HG03460 (cell line): ENCODE data around the gene CATSPER3.
"Not testable (repeated sequence)": the region's sequence is repeated elsewhere in the genome, so short reads cannot be mapped to it uniquely, and the experiment has no call there.

Source experiments
- ATAC-seq: cut with Tn5 transposase; IDR thresholded peaks from one replicate; pipeline ENCODE4 v1.9.1; 2021; ENCODE audit not compliant: unreplicated experiment

The CATSPER3 gene

DNA sequence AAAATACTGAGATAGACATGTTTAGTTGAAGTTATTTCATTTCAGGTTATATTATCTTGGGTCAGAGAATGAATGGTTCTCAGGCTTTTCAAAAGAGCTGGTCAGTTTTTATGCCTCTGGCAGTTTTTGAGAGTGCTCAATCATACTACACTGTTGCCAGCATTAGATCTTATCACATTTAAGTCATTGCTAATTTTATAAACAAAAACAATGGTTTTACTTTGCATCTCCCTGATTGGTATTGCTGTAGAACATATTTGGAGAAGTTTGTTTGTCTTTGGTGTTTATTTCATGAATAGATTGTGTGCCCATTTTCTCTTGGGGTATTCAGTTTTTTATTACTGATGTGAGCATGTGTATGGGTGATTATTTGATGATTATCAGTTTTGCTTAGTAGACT is 1.5 kb downstream of the CATSPER3 start:
- ATAC-seq, result no peak

- ATAC-seq, result peak; percentile 62
Observed at GRCh38 chr5:134975078-134975715, 7.5 kb downstream of the CATSPER3 start.

GRCh38 chr5:134975843-134976242 is 8.1 kb downstream of the CATSPER3 start:
- no peak for ATAC-seq

- ATAC-seq, result no peak
Observed at GRCh38 chr5:134976841-134977240, 9.1 kb downstream of the CATSPER3 start.

GRCh38 chr5:134979416-134979815 is 11.7 kb downstream of the CATSPER3 start:
- ATAC-seq, result no peak

GRCh38 chr5:134982230-134982629 is 14.5 kb downstream of the CATSPER3 start:
- no peak for ATAC-seq

GRCh38 chr5:134989266-134989830 is 21.6 kb downstream of the CATSPER3 start:
- no peak for ATAC-seq

DNA sequence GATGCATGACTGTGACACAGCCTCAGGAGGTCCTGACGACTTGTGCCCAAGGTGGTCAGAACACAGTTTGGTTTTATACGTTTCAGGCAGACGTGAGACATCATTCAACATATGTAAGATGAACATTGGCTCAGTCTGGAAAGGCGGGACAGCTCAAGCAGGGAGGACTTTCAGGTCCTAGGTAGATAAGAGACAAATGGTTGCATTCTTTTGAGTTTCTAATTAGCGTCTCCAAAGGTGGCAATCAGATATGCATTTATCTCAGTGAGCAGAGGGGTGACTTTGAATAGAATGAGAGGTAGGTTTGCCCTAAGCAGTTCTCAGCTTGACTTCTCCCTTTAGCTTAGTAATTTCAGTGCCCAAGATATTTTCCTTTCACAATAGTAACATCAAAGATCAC is 22.5 kb downstream of the CATSPER3 start:
- not testable (repeated sequence) for ATAC-seq

DNA sequence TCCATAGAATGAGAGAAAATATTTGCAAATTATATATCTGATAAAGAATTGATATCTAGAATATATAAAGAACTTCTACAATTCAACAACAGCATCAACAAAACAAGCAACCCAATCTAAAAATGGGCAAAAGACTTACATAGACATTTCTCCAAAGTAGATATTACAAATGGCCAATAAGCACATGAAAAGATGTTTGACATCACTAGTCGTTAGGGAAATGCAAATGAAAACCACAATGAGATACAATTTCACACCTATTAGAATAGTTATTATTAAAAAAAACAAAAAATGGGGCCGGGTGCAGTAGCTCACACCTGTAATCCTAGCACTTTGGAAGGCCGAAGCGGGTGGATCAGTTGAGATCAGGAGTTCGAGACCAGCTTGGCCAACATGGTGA is 24.4 kb downstream of the CATSPER3 start:
- ATAC-seq, result no peak

- no peak for ATAC-seq
Observed at GRCh38 chr5:134993161-134993560, 25.5 kb downstream of the CATSPER3 start.

DNA sequence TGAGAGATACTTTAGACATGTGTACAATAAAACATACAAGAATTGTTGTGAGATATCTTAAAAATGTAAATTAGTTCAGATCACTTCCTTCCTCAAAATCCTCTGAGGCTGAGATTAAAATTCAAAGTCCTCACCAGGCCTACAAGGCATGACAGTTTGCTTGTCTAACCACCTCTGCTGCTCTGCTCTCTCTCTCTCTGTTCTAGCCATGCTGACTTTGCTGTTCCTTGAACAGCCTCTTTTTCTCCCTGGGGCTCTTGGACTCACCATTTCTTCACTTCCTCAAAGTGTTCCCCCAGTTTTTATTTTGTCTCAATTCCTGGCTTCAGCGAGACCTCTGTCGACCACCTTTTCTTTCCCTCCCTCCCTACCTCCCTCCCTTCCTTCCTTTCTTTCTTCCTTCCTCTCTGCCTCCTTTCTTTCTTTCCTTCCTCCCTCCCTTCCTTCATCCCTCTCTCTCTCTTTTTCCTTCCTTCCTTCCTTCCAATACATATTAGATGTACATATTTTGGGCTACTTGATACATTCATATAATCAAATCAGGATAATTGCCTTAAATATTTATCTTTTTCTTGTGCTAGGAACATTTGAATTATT is 27.0 kb downstream of the CATSPER3 start:
- no peak for ATAC-seq

DNA sequence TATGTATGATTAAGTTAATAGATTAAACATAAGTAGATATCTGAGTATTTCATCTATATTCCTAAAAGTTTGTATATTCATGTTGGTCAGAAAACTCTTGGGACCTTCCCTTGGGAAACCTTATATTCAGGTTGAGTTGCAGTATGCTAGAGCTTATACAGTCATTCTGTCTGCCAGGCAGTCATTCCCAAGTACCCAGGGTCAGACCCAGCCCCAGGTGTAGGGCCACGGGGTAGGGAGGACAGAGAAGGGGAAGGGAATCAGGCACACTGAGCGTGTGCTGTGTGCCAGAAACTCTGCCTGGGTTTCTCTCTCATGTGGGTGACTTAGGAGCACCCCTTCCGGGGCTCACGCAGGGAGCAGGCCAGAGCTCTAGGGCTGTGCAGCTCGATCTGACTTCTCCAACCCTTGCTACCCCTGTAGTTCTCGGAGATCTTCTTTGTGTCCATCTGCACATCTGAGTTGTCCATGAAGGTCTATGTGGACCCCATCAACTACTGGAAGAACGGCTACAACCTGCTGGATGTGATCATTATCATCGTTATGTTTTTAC is 28.2 kb downstream of the CATSPER3 start:
- no peak for ATAC-seq

DNA sequence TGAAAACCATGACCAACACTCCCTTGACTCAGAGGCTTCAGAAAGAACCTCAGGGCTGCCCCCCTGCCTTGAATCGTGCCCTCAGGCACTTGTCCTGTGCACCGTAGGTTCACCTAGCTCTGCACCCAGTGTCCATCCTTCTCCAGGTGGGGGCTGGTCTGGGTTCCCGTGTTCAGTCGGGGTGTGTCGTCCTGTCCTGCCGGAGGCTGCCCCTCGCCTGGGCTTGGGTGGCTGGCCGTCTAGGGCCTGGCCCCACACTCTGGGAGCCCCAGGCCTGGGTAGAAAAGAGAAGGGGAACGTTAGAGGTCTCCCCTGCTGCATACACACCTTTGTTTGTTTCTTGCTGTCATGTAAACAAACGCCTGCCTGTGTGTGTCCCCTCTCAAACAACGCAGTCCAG is 29.3 kb downstream of the CATSPER3 start:
- no peak for ATAC-seq

DNA sequence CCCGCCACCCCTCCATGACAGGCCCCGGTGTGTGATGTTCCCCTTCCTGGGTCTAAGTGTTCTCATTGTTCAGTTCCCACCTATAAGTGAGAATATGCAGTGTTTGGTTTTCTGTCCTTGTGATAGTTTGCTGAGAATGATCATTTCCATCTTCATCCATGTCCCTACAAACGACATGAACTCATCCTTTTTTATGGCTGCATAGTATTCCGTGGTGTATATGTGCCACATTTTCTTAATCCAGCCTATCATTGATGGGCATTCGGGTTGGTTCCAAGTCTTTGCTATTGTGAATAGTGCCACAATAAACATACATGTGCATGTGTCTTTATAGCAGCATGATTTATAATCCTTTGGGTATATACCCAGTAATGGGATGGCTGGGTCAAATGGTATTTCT is 30.4 kb downstream of the CATSPER3 start:
- not testable (repeated sequence) for ATAC-seq

GRCh38 chr5:135004376-135004775 is 36.7 kb downstream of the CATSPER3 start:
- no peak for ATAC-seq

DNA sequence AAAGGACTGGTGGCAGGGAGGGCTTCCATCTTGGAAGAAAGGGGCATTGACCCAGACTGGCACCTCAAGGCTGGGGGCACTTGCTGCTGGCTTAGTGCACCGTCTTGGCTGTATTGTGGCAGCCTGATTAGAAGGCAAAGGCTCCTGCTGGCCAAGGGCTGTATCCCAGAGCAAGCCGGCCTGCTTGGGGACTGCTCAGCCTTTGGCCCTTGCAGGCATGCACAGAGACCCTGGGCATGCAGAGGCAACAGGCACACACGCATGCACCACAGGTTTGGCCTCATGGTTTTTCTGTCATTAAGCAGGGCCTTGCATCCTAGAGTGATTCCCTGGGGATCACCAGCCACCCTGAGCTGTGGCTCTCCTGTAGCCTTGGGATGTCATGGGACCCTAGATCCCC is 37.4 kb downstream of the CATSPER3 start:
- ATAC-seq, result no peak

GRCh38 chr5:135007305-135007704 is 39.6 kb downstream of the CATSPER3 start:
- no peak for ATAC-seq

DNA sequence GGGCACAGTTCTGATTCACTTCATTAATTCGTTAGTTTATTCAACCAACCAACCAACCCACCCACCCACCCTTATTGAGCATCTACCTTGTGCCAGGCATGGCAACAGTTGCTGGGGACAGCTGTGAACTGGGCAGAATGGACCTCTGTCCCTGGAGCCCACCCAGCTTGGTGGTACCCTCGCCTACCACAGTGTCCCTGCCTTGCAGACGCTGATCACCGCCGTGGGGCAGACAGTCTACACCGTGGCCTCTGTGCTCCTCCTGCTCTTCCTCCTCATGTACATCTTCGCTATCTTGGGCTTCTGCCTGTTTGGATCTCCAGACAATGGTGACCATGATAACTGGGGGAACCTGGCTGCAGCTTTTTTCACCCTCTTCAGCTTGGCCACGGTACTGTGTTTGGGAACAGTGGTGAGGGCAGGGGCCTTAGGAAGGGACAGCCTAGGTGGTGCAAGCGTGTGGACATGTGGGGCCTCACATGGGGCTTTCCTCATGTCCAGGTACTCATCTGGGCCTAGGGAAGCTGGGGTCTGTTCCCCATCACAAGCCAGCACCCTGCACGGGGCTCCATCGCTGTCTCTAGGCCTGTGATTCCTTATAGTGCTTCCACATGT is 40.1 kb downstream of the CATSPER3 start:
- ATAC-seq, result no peak

- no peak for ATAC-seq
Observed at GRCh38 chr5:135008556-135008955, 40.8 kb downstream of the CATSPER3 start.

GRCh38 chr5:135008981-135009735 is 41.5 kb downstream of the CATSPER3 start:
- no peak for ATAC-seq
